Endothelial cell of umbilical vein (primary cell): ENCODE results near the gene TNFRSF11A. TPM values are rescaled to one million over a fixed set of nuclear protein-coding genes. Genes with fewer than 3 reads are reported as not detected.

Experiments
- BruUV-seq: library from RNA; stranded (reverse); fragments of 400-500 nt; replicated peaks from 2 replicates; lab custom pipeline; 2021; lab: Mats Ljungman, UMichigan
- CTCF ChIA-PET: fragments of 300-600, 350-600 bp; sonication (Branson Sonifier 250); formaldehyde crosslinking; loops from one replicate; lab custom pipeline; 2021; ENCODE audit warnings: antibody characterized with exemption, inconsistent platforms; lab: Charles Lee
- POLR2A ChIA-PET: fragments of 300-600, 350-600 bp; sonication (Branson Sonifier 250); formaldehyde crosslinking; loops from one replicate; lab custom pipeline; 2021; ENCODE audit warnings: antibody characterized with exemption, inconsistent platforms; lab: Charles Lee
- DNase-seq: peaks from one replicate; pipeline ENCODE4 v3.0.0-alpha.2; 2011; ENCODE audit warnings: low read depth, low spot score
- FAIRE-seq: peaks from 2 replicates; lab custom pipeline; 2011; peaks lifted over from hg19 to GRCh38; lab: Jason Lieb, UNC
- H2AFZ ChIP-seq: 2 replicates; pipeline ENCODE4 v1.6.0; 2012; ENCODE audit warnings: low read depth, low read length, control low read depth, inconsistent platforms
- H3K27ac ChIP-seq: 2 replicates; pipeline ENCODE4 v1.5.1; 2011; ENCODE audit warnings: low read depth, mild to moderate bottlenecking, control low read depth, low read length, moderate library complexity; ENCODE audit not compliant: insufficient read depth
- H3K27me3 ChIP-seq, 2 experiments: 2 replicates each; pipeline versions ENCODE4 v1.6.0 to v1.6.1; 2011; ENCODE audit warnings: low read length in 2 of 2, mixed read lengths in 1 of 2; ENCODE audit not compliant: control insufficient read depth in 2 of 2, insufficient read depth in 2 of 2
- H3K36me3 ChIP-seq, 2 experiments: 2 replicates in 1 of 2; 3 replicates in 1 of 2; pipeline ENCODE4 v1.5.1; 2011; ENCODE audit warnings: low read length in 2 of 2, mild to moderate bottlenecking in 1 of 2, moderate library complexity in 1 of 2; ENCODE audit not compliant: control insufficient read depth in 2 of 2, insufficient read depth in 2 of 2; ENCODE audit errors: extremely low read depth in 1 of 2
- H3K4me1 ChIP-seq: 3 replicates; pipeline ENCODE4 v1.5.1; 2011; ENCODE audit warnings: mild to moderate bottlenecking, low read length; ENCODE audit not compliant: control insufficient read depth, insufficient read depth; ENCODE audit errors: extremely low read depth
- H3K4me2 ChIP-seq: 2 replicates; pipeline ENCODE4 v1.6.1; 2011; ENCODE audit warnings: low read length, control low read depth, mixed read lengths; ENCODE audit not compliant: insufficient read depth
- H3K4me3 ChIP-seq, 3 experiments: fragments of 200-600 bp in 1 of 3; sonication (generic), shearing (Covaris generic) in 1 of 3; replicated peaks in 1 of 3; 2 replicates each; pipeline ENCODE4 v1.5.1; 2011 to 2016; ENCODE audit warnings: control low read depth in 3 of 3, low read length in 3 of 3, mild to moderate bottlenecking in 2 of 3, inconsistent platforms in 1 of 3, low read depth in 1 of 3, moderate library complexity in 1 of 3; ENCODE audit not compliant: insufficient read depth in 1 of 3
- H3K79me2 ChIP-seq: 2 replicates; pipeline ENCODE4 v1.6.0; 2012; ENCODE audit warnings: low read length, inconsistent platforms; ENCODE audit not compliant: control insufficient read depth, insufficient read depth
- H3K9ac ChIP-seq: replicated peaks from 2 replicates; pipeline ENCODE3; 2011; ENCODE audit warnings: low read length, control low read depth; ENCODE audit not compliant: insufficient read depth; ENCODE audit errors: extremely low read depth
- H3K9me1 ChIP-seq: replicated peaks from 3 replicates; pipeline ENCODE4 v1.6.0; 2011; ENCODE audit warnings: mild to moderate bottlenecking, low read length; ENCODE audit not compliant: control insufficient read depth, insufficient read depth; ENCODE audit errors: extremely low read depth
- H3K9me3 ChIP-seq: replicated peaks from 2 replicates; pipeline ENCODE4 v1.5.1; 2012; ENCODE audit warnings: low read length, inconsistent platforms; ENCODE audit not compliant: control insufficient read depth, insufficient read depth
- H4K20me1 ChIP-seq: replicated peaks from 2 replicates; pipeline ENCODE3; 2011; ENCODE audit warnings: mild to moderate bottlenecking, low read length; ENCODE audit not compliant: control insufficient read depth, insufficient read depth; ENCODE audit errors: extremely low read depth
- CTCF ChIP-seq, 2 donors: IDR thresholded peaks; 1 replicate in 1 of 2; 2 replicates in 1 of 2; pipeline ENCODE4 v1.5.1; 2011; ENCODE audit warnings: low read length in 2 of 2, mild to moderate bottlenecking in 2 of 2, moderate library complexity in 2 of 2, control low read depth in 1 of 2, inconsistent platforms in 1 of 2, low read depth in 1 of 2; ENCODE audit not compliant: insufficient read depth in 1 of 2; ENCODE audit errors: extremely low read depth in 1 of 2
- EZH2 ChIP-seq: IDR thresholded peaks from 2 replicates; pipeline ENCODE4 v1.6.1; 2012; ENCODE audit warnings: borderline replicate concordance, low read depth, mild to moderate bottlenecking, moderate library complexity, low read length, inconsistent platforms; ENCODE audit not compliant: severe bottlenecking
- FOS ChIP-seq: IDR thresholded peaks from 2 replicates; pipeline ENCODE4 v1.6.1; 2011; ENCODE audit warnings: mild to moderate bottlenecking, low read length, moderate library complexity, borderline replicate concordance; ENCODE audit not compliant: insufficient read depth
- GATA2 ChIP-seq: IDR thresholded peaks from 2 replicates; pipeline ENCODE4 v1.7.0; 2011; ENCODE audit warnings: low read depth, mild to moderate bottlenecking, moderate library complexity, mixed read lengths, low read length; ENCODE audit not compliant: insufficient read length, insufficient read depth
- JUN ChIP-seq: IDR thresholded peaks from 2 replicates; pipeline ENCODE4 v1.6.1; 2011; ENCODE audit warnings: borderline replicate concordance, low read depth; ENCODE audit not compliant: insufficient read length, insufficient read depth
- MAX ChIP-seq: IDR thresholded peaks from 2 replicates; pipeline ENCODE4 v1.6.1; 2011; ENCODE audit not compliant: insufficient read depth, insufficient read length
- MYC ChIP-seq: IDR thresholded peaks from one replicate; pipeline ENCODE4 v1.6.1; 2011; ENCODE audit warnings: mild to moderate bottlenecking, low read depth, low read length
- POLR2A ChIP-seq: IDR thresholded peaks from 2 replicates; pipeline ENCODE4 v1.6.1; 2012; ENCODE audit warnings: low read depth, mild to moderate bottlenecking, control low read depth, low read length
- POLR2AphosphoS5 ChIP-seq: IDR thresholded peaks from 2 replicates; pipeline ENCODE4 v1.6.1; 2012; ENCODE audit warnings: low read depth, mild to moderate bottlenecking, control low read depth, low read length, moderate library complexity; ENCODE audit not compliant: insufficient read depth
- dilution Hi-C: fragments of 300-500 bp; cut with MboI; formaldehyde crosslinking; loops from one replicate; pipeline ENCODE4 v1.15.0; 2019; ENCODE audit warnings: low sequenced_read_pairs; ENCODE audit not compliant: extremely low pct_ligation_motif_present
- intact Hi-C: fragments of 100-400 bp; cut with micrococcal nuclease; formaldehyde crosslinking; loops from one replicate; pipeline ENCODE4 v1.10.0; 2022
- polyA plus RNA-seq, 4 experiments: library from polyadenylated mRNA; depleted of rRNA in 3 of 4; stranded (reverse) in 3 of 4; unstranded in 1 of 4; fragments of >200 nt; gene quantifications; 2 replicates each; pipeline versions ENCODE4 v1.2.1 to v1.2.3, GENCODE V29; 2011 to 2012; ENCODE audit warnings: missing spikeins in 1 of 4
- total RNA-seq: library from RNA; stranded (reverse); gene quantifications from 2 replicates; pipeline ENCODE4 v1.2.3, GENCODE V29; 2021

TNFRSF11A gene
- total and polyA plus RNA-seq, 2 donors (not counting 3 experiments of a cell fraction or from before 2014, with no cell fraction given), result 10.4 to 11.1 TPM

GRCh38 chr18:62400916-62401315 is 75.8 kb downstream of the TNFRSF11A start:
- H3K4me1 ChIP-seq, result peaks cover 4% of the 10 kb centered on the region
- TF ChIP-seq JUN (no peak), POLR2A (no peak), EZH2 (no peak), CTCF (IDR thresholded peaks at IDR 0.05; ENCODE audit: extremely low read depth in 1 of 2, insufficient read depth in 1 of 2, low read depth in 1 of 2, low read length in 2 of 2) (no peak), FOS (no peak), MAX (no peak), POLR2AphosphoS5 (no peak), GATA2 (no peak), MYC (no peak)
- H3K9ac ChIP-seq, result no peak overlapping the region
- FAIRE-seq (no peak), DNase-seq (no peak)
- H3K4me2 ChIP-seq, result no peak overlapping the region
- H4K20me1 ChIP-seq, result no peaks in the 10 kb centered on the region
- intact Hi-C loops (loop anchor here (5.0 kb wide), 2 partner anchors 74 to 219 kb away; partner anchors contain the start of gene TNFRSF11A), dilution Hi-C loops (loop anchor here (10.0 kb wide), 1 partner anchor 226 kb away; no protein-coding TSS in a partner anchor)
- POLR2A ChIA-PET, result no interaction called here
- BruUV-seq, result no TSS peak
- no peak overlapping the region for H3K27ac ChIP-seq
- H3K9me3 ChIP-seq, result no peaks in the 10 kb centered on the region
- CTCF ChIA-PET, result interaction anchor here (0.8 to 3.3 kb wide), 10 partner anchors 10 to 214 kb away, joined by 3 to 11 read pairs (median 6); partner anchors contain the start of genes PIGN and RELCH
- H3K36me3 ChIP-seq, result no peaks in the 10 kb centered on the region
- H3K27me3 ChIP-seq, result no peaks in the 10 kb centered on the region
- no peak overlapping the region for H3K4me3 ChIP-seq
- no peaks in the 10 kb centered on the region for H3K9me1 ChIP-seq
- H2AFZ ChIP-seq, result no peak overlapping the region
- no peaks in the 10 kb centered on the region for H3K79me2 ChIP-seq
